IPS-15b (cell line): ENCODE results near the gene SND1.
"Not testable (repeated sequence)": the region's sequence is repeated elsewhere in the genome, so short reads cannot be mapped to it uniquely, and the experiment has no call there.

ENCODE experiments used
- H3K27me3 ChIP-seq: one replicate; pipeline ENCODE4 v1.6.1; 2013; ENCODE audit warnings: low read length; ENCODE audit not compliant: control insufficient read depth, insufficient read depth
- H3K36me3 ChIP-seq: one replicate; pipeline ENCODE4 v1.6.1; 2013; ENCODE audit warnings: low read length; ENCODE audit not compliant: control insufficient read depth, insufficient read depth
- H3K4me1 ChIP-seq: one replicate; pipeline ENCODE4 v1.6.1; 2013; ENCODE audit warnings: mild to moderate bottlenecking, low read length; ENCODE audit not compliant: control insufficient read depth, insufficient read depth
- H3K4me3 ChIP-seq: one replicate; pipeline ENCODE4 v1.5.1; 2013; ENCODE audit warnings: low read depth, low read length
- H3K9ac ChIP-seq: one replicate; pipeline ENCODE4 v1.6.1; 2013; ENCODE audit warnings: low read depth, mild to moderate bottlenecking, low read length
- H3K9me3 ChIP-seq: one replicate; pipeline ENCODE4 v1.6.1; 2013; ENCODE audit warnings: mild to moderate bottlenecking, low read length; ENCODE audit not compliant: control insufficient read depth, insufficient read depth

Gene SND1

GRCh38 chr7:128108641-128109423 is 456.8 kb downstream of the SND1 start:
- H3K36me3 ChIP-seq: no peaks in the 10 kb centered on the region
- no peaks in the 10 kb centered on the region for H3K4me1 ChIP-seq
- no peak overlapping the region for H3K4me3 ChIP-seq
- peaks cover 30% of the 10 kb centered on the region for H3K27me3 ChIP-seq
- no peaks in the 10 kb centered on the region for H3K9me3 ChIP-seq
- H3K9ac ChIP-seq: no peak overlapping the region

- H3K9me3 ChIP-seq, H3K36me3 ChIP-seq, H3K9ac ChIP-seq, H3K4me3 ChIP-seq, H3K4me1 ChIP-seq: not testable (repeated sequence)
- peaks cover 30% of the 10 kb centered on the region for H3K27me3 ChIP-seq
Measured at GRCh38 chr7:128109424-128109969, 457.5 kb downstream of the SND1 start.

- H3K27me3 ChIP-seq: peaks cover 24% of the 10 kb centered on the region
- H3K9me3 ChIP-seq: no peaks in the 10 kb centered on the region
- H3K9ac ChIP-seq: no peak overlapping the region
- H3K4me3 ChIP-seq: no peak overlapping the region
- H3K4me1 ChIP-seq: no peaks in the 10 kb centered on the region
- H3K36me3 ChIP-seq: no peaks in the 10 kb centered on the region
Measured at GRCh38 chr7:128110641-128111364, 458.8 kb downstream of the SND1 start.

DNA sequence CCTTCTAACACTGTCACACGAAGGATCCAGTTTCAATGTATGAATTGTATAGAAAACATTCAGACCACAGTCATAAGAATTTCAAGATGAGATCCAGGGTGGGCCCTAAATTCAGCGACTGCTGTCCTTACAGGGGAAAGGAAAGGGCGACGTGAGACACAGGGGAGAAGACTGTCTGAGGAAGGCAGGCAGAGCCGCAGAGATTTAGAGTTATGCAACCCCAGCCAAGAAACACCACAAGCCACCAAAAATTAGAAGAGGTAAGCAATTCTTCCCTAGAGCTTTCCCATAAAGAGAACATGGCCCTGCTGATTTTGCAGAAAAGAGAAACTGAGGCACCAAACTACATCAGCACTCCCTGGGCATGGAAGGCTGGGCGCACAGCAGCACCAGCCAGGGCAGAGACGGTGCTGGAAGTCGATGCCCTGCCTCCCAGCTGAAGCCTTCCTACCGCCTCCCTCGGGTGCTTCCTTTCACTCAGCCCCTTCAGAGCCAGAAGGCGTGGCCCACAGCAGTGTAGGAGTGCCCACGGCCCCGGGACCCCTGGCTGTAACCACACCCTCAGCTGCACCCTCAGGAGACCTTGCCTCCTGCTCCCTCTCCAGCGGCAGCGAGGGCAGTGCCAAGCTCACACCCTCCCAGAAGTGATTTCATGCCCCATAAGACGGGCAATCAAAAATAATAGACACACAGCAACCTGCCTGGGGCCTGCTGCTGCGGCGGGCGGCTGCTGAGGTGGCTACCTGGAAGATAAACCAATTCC is 460.2 kb downstream of the SND1 start:
- Histone ChIP-seq H3K9ac (no peak overlapping the region), H3K36me3 (no peaks in the 10 kb centered on the region), H3K9me3 (no peaks in the 10 kb centered on the region), H3K27me3 (peaks cover 21% of the 10 kb centered on the region), H3K4me3 (no peak overlapping the region), H3K4me1 (no peaks in the 10 kb centered on the region)

- H3K4me1 ChIP-seq: no peaks in the 10 kb centered on the region
- no peaks in the 10 kb centered on the region for H3K36me3 ChIP-seq
- H3K27me3 ChIP-seq: peaks cover 22% of the 10 kb centered on the region
- no peak overlapping the region for H3K9ac ChIP-seq
- no peak overlapping the region for H3K4me3 ChIP-seq
- no peaks in the 10 kb centered on the region for H3K9me3 ChIP-seq
Measured at GRCh38 chr7:128112781-128113221, 460.8 kb downstream of the SND1 start.

DNA sequence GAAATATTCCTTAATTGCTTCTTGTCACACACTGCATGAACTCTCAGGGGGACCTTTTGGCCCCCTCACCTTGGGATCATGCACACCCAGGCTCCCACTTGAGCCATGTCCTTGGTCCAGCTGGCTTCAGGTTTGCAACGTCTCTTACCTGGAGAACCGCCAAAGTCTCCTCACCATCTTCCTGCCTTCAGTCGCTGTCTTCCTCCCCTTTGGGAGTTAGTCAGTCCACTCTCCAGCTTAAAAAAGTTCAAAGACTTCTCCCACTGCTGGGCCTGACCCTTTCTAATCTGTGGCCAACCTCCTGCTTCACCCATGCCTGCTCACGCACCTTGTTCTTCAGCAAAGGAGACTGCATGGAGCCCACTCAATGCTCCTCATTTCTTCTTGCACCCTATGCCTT is 461.8 kb downstream of the SND1 start:
- no peaks in the 10 kb centered on the region for H3K36me3 ChIP-seq
- peaks cover 24% of the 10 kb centered on the region for H3K27me3 ChIP-seq
- H3K4me1 ChIP-seq: no peaks in the 10 kb centered on the region
- H3K4me3 ChIP-seq: no peak overlapping the region
- no peaks in the 10 kb centered on the region for H3K9me3 ChIP-seq
- no peak overlapping the region for H3K9ac ChIP-seq

DNA sequence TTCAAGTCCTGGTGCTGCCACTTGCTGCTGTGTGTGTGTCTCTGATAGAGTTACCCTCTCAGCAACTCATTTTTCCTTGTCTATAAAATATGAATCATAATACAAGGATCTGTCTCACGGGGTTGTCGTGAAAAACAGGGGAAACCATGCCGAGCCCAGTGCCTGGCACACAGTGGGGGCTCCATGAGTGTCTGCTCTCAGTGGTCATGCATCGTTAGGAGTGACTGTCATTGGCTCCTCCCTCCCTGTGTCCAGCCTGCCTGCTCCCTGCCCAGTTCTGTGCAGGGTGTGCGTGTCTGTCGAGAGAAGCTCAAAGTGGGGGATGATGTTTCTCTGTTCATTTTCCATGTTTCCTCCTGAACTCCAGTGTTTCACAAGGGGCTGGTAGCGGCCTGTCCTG is 462.8 kb downstream of the SND1 start:
- Histone ChIP-seq H3K27me3 (peaks cover 24% of the 10 kb centered on the region), H3K4me1 (no peaks in the 10 kb centered on the region), H3K36me3 (no peaks in the 10 kb centered on the region)

DNA sequence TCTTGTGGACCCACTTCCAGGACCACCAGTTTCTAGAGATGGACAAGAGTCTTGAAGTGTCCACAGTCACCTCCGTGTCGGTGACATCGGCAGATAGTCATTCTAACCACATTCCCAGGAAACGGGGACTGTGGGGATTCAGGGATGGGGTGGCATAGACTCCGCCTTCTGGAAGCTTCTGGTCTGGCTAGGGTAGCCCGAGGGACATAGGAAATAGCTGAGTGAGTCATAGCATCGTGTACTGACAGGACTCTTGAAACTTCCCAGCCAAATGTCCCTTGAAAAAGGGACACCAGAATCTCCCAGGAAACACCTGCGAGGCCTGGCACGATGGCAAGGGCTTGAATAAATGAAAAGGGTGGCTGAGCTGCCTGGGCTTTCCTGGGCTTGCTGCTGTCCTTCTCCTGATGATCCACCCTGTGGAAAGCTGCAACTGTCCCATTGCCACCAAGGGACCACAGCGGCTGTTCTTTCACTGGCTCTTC is 463.4 kb downstream of the SND1 start:
- H3K27me3 ChIP-seq: peaks cover 24% of the 10 kb centered on the region
- H3K4me3 ChIP-seq: no peak overlapping the region

More for the DNA sequence above, 462.8 kb downstream of the SND1 start:
- Histone ChIP-seq H3K9ac (no peak overlapping the region), H3K9me3 (no peaks in the 10 kb centered on the region), H3K4me3 (no peak overlapping the region)

GRCh38 chr7:128115821-128116723 is 464.1 kb downstream of the SND1 start:
- Histone ChIP-seq H3K4me1 (no peaks in the 10 kb centered on the region), H3K4me3 (no peak overlapping the region), H3K27me3 (peaks cover 24% of the 10 kb centered on the region), H3K9ac (no peak overlapping the region), H3K36me3 (no peaks in the 10 kb centered on the region), H3K9me3 (no peaks in the 10 kb centered on the region)

More for the DNA sequence above, 463.4 kb downstream of the SND1 start:
- no peaks in the 10 kb centered on the region for H3K9me3 ChIP-seq
- H3K4me1 ChIP-seq: no peaks in the 10 kb centered on the region
- H3K9ac ChIP-seq: no peak overlapping the region
- no peaks in the 10 kb centered on the region for H3K36me3 ChIP-seq

GRCh38 chr7:128116740-128117139 is 464.7 kb downstream of the SND1 start:
- Histone ChIP-seq H3K4me3 (no peak overlapping the region), H3K9me3 (no peaks in the 10 kb centered on the region), H3K36me3 (no peaks in the 10 kb centered on the region), H3K9ac (no peak overlapping the region), H3K4me1 (no peaks in the 10 kb centered on the region), H3K27me3 (peaks cover 24% of the 10 kb centered on the region)
